K562 (cell line): ENCODE data around the gene LTBP2. TPM values are rescaled to one million over a fixed set of nuclear protein-coding genes. Genes with fewer than 3 reads are reported as not detected.

Source experiments
- ATAC-seq: fragments of 200-7000 bp; cut with Tn5 transposase; 3 replicates; pipeline ENCODE4 v1.9.1; 2020; ENCODE audit warnings: moderate library complexity
- BruUV-seq: library from RNA; stranded (reverse); fragments of 400-500 nt; replicated peaks from 2 replicates; lab custom pipeline; 2021; lab: Mats Ljungman, UMichigan
- CTCF ChIA-PET: fragments of 300-600 bp; formaldehyde crosslinking; extraction: SDS; loops from one replicate; lab custom pipeline; 2021; ENCODE audit warnings: low intra/inter-chr PET ratio; lab: Yijun Ruan, JAX
- POLR2A ChIA-PET: fragments of 300-600, 350-650 bp; sonication (Branson Sonifier 250); formaldehyde crosslinking; extraction: SDS; loops from one replicate; lab custom pipeline; 2021; ENCODE audit warnings: antibody characterized with exemption, inconsistent platforms; lab: Yijun Ruan, JAX
- DNase-seq, 4 experiments: peaks; one replicate each; pipeline versions ENCODE4 v3.0.0 to v3.0.0-alpha.2; 2011 to 2018; ENCODE audit warnings: low spot score in 3 of 4, mixed read lengths in 3 of 4; ENCODE audit errors: extremely low read depth in 1 of 4
- FAIRE-seq: peaks from 2 replicates; lab custom pipeline; 2011; peaks lifted over from hg19 to GRCh38; lab: Jason Lieb, UNC
- H2AFZ ChIP-seq: 2 replicates; pipeline ENCODE4 v1.6.0; 2011; ENCODE audit warnings: low read depth, low read length, control low read depth, inconsistent platforms
- H3K27ac ChIP-seq: fragments of 200-600 bp; 3 replicates; pipeline ENCODE4 v1.8.0; 2011; ENCODE audit warnings: low read depth, mild to moderate bottlenecking, control low read depth, inconsistent platforms, low read length, moderate library complexity, mixed read lengths; ENCODE audit errors: extremely low read depth
- H3K27me3 ChIP-seq, 2 experiments: fragments of 300-600 bp in 1 of 2; 2 replicates in 1 of 2; 3 replicates in 1 of 2; pipeline versions ENCODE4 v1.6.0 to v1.8.0; 2011; ENCODE audit warnings: inconsistent platforms in 2 of 2, low read length in 2 of 2, mild to moderate bottlenecking in 1 of 2, mixed read lengths in 1 of 2, moderate library complexity in 1 of 2; ENCODE audit not compliant: control insufficient read depth in 2 of 2, insufficient read depth in 2 of 2
- H3K36me3 ChIP-seq: fragments of 300-600 bp; 3 replicates; pipeline ENCODE4 v1.8.0; 2011; ENCODE audit warnings: mild to moderate bottlenecking, low read length, inconsistent platforms; ENCODE audit not compliant: control insufficient read depth, insufficient read depth
- H3K4me1 ChIP-seq, 2 experiments: fragments of 200-600 bp in 1 of 2; replicated peaks in 1 of 2; 2 replicates in 1 of 2; 3 replicates in 1 of 2; pipeline versions ENCODE4 v1.5.1 to v1.8.0; 2011; ENCODE audit warnings: inconsistent platforms in 2 of 2, low read length in 2 of 2, mild to moderate bottlenecking in 1 of 2, mixed read lengths in 1 of 2, moderate library complexity in 1 of 2; ENCODE audit not compliant: control insufficient read depth in 2 of 2, insufficient read depth in 2 of 2
- H3K4me2 ChIP-seq: 2 replicates; pipeline ENCODE4 v1.6.1; 2011; ENCODE audit warnings: low read length, control low read depth, inconsistent platforms, mixed read lengths; ENCODE audit not compliant: insufficient read depth
- H3K4me3 ChIP-seq: fragments of 200-600 bp; sonication (generic), shearing (Covaris generic); 2 replicates; pipeline ENCODE4 v1.5.1; 2016; ENCODE audit warnings: control low read depth, inconsistent platforms
- H3K79me2 ChIP-seq: fragments of 200-600 bp; 3 replicates; pipeline ENCODE4 v1.8.0; 2011; ENCODE audit warnings: low read length, inconsistent platforms; ENCODE audit not compliant: control insufficient read depth, insufficient read depth
- H3K9ac ChIP-seq, 2 experiments: 2 replicates each; pipeline versions ENCODE4 v1.6.0 to v1.6.1; 2011; ENCODE audit warnings: low read depth in 2 of 2, low read length in 2 of 2, control low read depth in 1 of 2, inconsistent platforms in 1 of 2, mild to moderate bottlenecking in 1 of 2, mixed read lengths in 1 of 2; ENCODE audit not compliant: insufficient read depth in 1 of 2
- H3K9me1 ChIP-seq: one replicate; pipeline ENCODE4 v1.6.0; 2011; ENCODE audit warnings: inconsistent platforms, mild to moderate bottlenecking, low read length, moderate library complexity; ENCODE audit not compliant: control insufficient read depth, insufficient read depth
- H3K9me3 ChIP-seq: replicated peaks from 2 replicates; pipeline ENCODE4 v1.5.1; 2011; ENCODE audit warnings: low read depth, low read length, inconsistent platforms; ENCODE audit not compliant: control insufficient read depth, insufficient read depth
- H4K20me1 ChIP-seq: replicated peaks from 2 replicates; pipeline ENCODE4 v1.6.1; 2011; ENCODE audit warnings: low read length, inconsistent platforms, mixed read lengths; ENCODE audit not compliant: control insufficient read depth, insufficient read depth
- YBX1 ChIP-seq: fragments of 450-650 bp; IDR thresholded peaks from 2 replicates; pipeline ENCODE4 v1.7.1; 2016; ENCODE audit warnings: mild to moderate bottlenecking
- ZBTB7A ChIP-seq: IDR thresholded peaks from 2 replicates; pipeline ENCODE4 v1.6.1; 2011; ENCODE audit warnings: low read depth, mild to moderate bottlenecking, low read length, moderate library complexity, borderline replicate concordance; ENCODE audit not compliant: control insufficient read depth
- ZNF507 ChIP-seq: conservative IDR thresholded peaks from 2 replicates; pipeline ENCODE4 v1.6.1; 2017; ENCODE audit warnings: missing genetic modification characterization, missing compliant biosample characterization
- ZZZ3 ChIP-seq: fragments of 450-650 bp; IDR thresholded peaks from 2 replicates; pipeline ENCODE4 v1.6.1; 2016; ENCODE audit warnings: antibody characterized with exemption, mild to moderate bottlenecking, moderate library complexity
- WGBS: fragments of 100-300 bp; shearing (Covaris generic); methylation state at CpG from one replicate; pipeline ENCODE4 v1.1.6; 2016; ENCODE audit warnings: low coverage, mixed read lengths; ENCODE audit not compliant: insufficient coverage; ENCODE audit errors: missing lambda C conversion rate; 5-methylcytosine and 5-hydroxymethylcytosine counted together
- in situ Hi-C: fragments of 300-500 bp; cut with MboI; formaldehyde crosslinking; loops from 4 replicates; pipeline ENCODE4 v1.15.0; 2018; ENCODE audit warnings: inconsistent platforms, mixed read lengths
- intact Hi-C: fragments of 100-400 bp; cut with micrococcal nuclease; formaldehyde crosslinking; loops from 2 replicates; pipeline ENCODE4 v1.14.2; 2022
- polyA plus RNA-seq, 8 experiments: library from polyadenylated mRNA; depleted of rRNA in 4 of 8; stranded (reverse) in 5 of 8; unstranded in 3 of 8; fragments of >200 nt; fragmentation: Nextera tagmentation in 2 of 8; fragmentation: Illumina TruSeq in 1 of 8; extraction: Ambion mirVana in 2 of 8; extraction: Trizol in 1 of 8; gene quantifications; 2 replicates each; pipeline versions ENCODE4 v1.2.1 to v1.2.3, GENCODE V29; 2011 to 2014; ENCODE audit warnings: inconsistent platforms in 1 of 8, missing spikeins in 1 of 8
- total RNA-seq, 7 experiments: library from RNA; depleted of rRNA in 6 of 7; stranded (reverse); fragments of >200 nt in 6 of 7; fragmentation: Illumina TruSeq in 2 of 7; extraction: Trizol in 2 of 7; gene quantifications; 2 replicates each; pipeline versions ENCODE4 v1.2.1 to v1.2.3, GENCODE V29; 2011 to 2021; ENCODE audit warnings: low replicate concordance in 1 of 7
- TF ChIP-seq, protein P1 (sequence below): fragments of 250-450 bp; sonication (Bioruptor Pico); IDR thresholded peaks from 2 replicates; pipeline ENCODE4 v1.9.0; 2021; ENCODE audit warnings: mild to moderate bottlenecking, inconsistent platforms

LTBP2 gene
- total and polyA plus RNA-seq, 9 of the 15 experiments (the other 6 are each of a cell fraction or from before 2014, with no cell fraction given) = under 0.01 to 0.18 (median 0.03) TPM; not detected in 3

GRCh38 chr14:74591394-74591793 is 20.6 kb downstream of the LTBP2 start:
- H3K79me2 ChIP-seq = no peaks in the 10 kb centered on the region
- no peak overlapping the region for H2AFZ ChIP-seq
- intact Hi-C loops (no loop called here), in situ Hi-C loops (no loop called here)
- DNase-seq (no peak), ATAC-seq (no peak), FAIRE-seq (no peak)
- H3K9ac ChIP-seq = no peak overlapping the region
- H3K4me1 ChIP-seq = no peaks in the 10 kb centered on the region; a peak in 2 of 5 replicates
- H3K36me3 ChIP-seq = no peaks in the 10 kb centered on the region
- no peak overlapping the region for H3K4me3 ChIP-seq
- H3K9me1 ChIP-seq = no peaks in the 10 kb centered on the region
- BruUV-seq = no TSS peak
- H3K27me3 ChIP-seq = peaks cover 8 to 48% of the 10 kb centered on the region in 2 experiments; a peak in 4 of 5 replicates
- H4K20me1 ChIP-seq = no peaks in the 10 kb centered on the region
- TF ChIP-seq YBX1 (no peak), ZBTB7A (no peak), ZZZ3 (no peak), ZNF507 (tag) (no peak)
- TF ChIP-seq, protein P1, sequence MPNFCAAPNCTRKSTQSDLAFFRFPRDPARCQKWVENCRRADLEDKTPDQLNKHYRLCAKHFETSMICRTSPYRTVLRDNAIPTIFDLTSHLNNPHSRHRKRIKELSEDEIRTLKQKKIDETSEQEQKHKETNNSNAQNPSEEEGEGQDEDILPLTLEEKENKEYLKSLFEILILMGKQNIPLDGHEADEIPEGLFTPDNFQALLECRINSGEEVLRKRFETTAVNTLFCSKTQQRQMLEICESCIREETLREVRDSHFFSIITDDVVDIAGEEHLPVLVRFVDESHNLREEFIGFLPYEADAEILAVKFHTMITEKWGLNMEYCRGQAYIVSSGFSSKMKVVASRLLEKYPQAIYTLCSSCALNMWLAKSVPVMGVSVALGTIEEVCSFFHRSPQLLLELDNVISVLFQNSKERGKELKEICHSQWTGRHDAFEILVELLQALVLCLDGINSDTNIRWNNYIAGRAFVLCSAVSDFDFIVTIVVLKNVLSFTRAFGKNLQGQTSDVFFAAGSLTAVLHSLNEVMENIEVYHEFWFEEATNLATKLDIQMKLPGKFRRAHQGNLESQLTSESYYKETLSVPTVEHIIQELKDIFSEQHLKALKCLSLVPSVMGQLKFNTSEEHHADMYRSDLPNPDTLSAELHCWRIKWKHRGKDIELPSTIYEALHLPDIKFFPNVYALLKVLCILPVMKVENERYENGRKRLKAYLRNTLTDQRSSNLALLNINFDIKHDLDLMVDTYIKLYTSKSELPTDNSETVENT (CRISPR knock-in tag) = no peak
- 15% methylated on average over 6 of the region's 6 CpGs for WGBS
- no peaks in the 10 kb centered on the region for H3K9me3 ChIP-seq
- H3K27ac ChIP-seq = no peak overlapping the region
- no peak overlapping the region for H3K4me2 ChIP-seq
- POLR2A ChIA-PET = interaction anchor here (1.0 kb wide), 1 partner anchor 16 kb away, joined by 3 read pairs; no protein-coding TSS in a partner anchor
- CTCF ChIA-PET = no interaction called here
